ENCODE measurements around the gene CEP97.

CEP97 gene

DNA sequence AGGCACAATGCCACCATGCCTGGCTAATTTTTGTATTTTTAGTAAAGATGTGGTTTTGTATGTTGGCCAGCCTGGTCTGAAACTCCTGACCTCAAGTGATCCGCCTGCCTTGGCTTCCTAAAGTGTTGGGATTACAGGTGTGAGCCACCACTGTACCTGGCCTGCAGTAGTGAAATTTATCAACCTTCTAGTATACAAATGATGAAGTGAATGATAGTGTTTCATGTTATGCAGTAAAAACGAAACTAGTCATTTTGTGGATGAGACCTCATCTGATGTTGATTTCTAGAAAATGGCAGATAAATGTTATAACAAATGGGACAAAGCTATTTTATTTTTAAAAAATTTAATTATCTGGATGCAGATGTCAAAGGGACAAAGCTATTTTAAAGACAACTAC lies 87.5 kb downstream of the CEP97 start:
- H4K20me1 ChIP-seq (ENCODE audit: insufficient read depth, low read length): 0 out of 2 replicates have a peak, but pooled peaks cover 2% of the 10 kb centered on the region
- no peak overlapping the region for H3K27ac ChIP-seq (ENCODE audit: low read length)
- H3K4me2 ChIP-seq (ENCODE audit: insufficient read depth, low read length): no peak overlapping the region
- H3K9me3 ChIP-seq (ENCODE audit: insufficient read depth, low read length, severe bottlenecking): no peaks in the 10 kb centered on the region
- no peak overlapping the region for H2AFZ ChIP-seq (ENCODE audit: low read depth, low read length)
- no peaks in the 10 kb centered on the region for H3K79me2 ChIP-seq (ENCODE audit: insufficient read depth, low read length)
- no peak overlapping the region for H3K4me3 ChIP-seq (ENCODE audit: low read depth in 1 of 2, low read length in 2 of 2)
- H3K27me3 ChIP-seq (ENCODE audit: insufficient read depth, low read length, poor library complexity): no peaks in the 10 kb centered on the region
- H3K4me1 ChIP-seq (ENCODE audit: insufficient read depth, low read length): peaks cover 24% of the 10 kb centered on the region
- ATAC-seq (ENCODE audit: insufficient read depth, low read depth): no peak
- DNase-seq: no peak
- H3K9ac ChIP-seq (ENCODE audit: low read depth, low read length): no peak overlapping the region
- TF ChIP-seq, protein P1, sequence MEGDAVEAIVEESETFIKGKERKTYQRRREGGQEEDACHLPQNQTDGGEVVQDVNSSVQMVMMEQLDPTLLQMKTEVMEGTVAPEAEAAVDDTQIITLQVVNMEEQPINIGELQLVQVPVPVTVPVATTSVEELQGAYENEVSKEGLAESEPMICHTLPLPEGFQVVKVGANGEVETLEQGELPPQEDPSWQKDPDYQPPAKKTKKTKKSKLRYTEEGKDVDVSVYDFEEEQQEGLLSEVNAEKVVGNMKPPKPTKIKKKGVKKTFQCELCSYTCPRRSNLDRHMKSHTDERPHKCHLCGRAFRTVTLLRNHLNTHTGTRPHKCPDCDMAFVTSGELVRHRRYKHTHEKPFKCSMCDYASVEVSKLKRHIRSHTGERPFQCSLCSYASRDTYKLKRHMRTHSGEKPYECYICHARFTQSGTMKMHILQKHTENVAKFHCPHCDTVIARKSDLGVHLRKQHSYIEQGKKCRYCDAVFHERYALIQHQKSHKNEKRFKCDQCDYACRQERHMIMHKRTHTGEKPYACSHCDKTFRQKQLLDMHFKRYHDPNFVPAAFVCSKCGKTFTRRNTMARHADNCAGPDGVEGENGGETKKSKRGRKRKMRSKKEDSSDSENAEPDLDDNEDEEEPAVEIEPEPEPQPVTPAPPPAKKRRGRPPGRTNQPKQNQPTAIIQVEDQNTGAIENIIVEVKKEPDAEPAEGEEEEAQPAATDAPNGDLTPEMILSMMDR (IDR thresholded peaks at IDR 0.05; ENCODE audit: borderline replicate concordance, extremely low read depth, low read length, poor library complexity, severe bottlenecking): no peak
- TF ChIP-seq EZH2 (IDR thresholded peaks at IDR 0.05; ENCODE audit: borderline replicate concordance, low read depth, low read length, severe bottlenecking): no peak
- H3K36me3 ChIP-seq (ENCODE audit: insufficient read depth, low read length): peaks cover 8% of the 10 kb centered on the region; the same call in 1 of the 2 replicates

DNA sequence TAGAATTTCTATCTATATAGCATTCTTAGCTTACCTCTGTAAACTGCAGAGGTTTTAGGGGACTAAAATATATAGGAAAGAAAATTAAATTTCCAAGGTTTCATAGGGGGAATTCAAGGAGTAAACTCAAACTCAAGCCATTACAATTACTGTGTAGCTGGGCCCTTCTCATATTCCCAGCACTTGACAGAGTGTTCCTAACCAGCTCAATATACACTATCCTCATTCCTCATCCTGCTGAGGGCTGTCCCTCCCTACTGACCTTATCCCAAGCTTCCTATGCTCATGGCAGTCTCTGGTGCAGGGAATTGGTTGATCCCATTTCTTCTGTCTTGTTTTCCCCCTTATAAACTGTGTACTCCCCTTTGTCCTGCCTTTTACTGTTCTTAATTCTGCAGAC lies 88.5 kb downstream of the CEP97 start:
- ATAC-seq (ENCODE audit: insufficient read depth, low read depth): no peak
- Histone ChIP-seq H3K4me3 (ENCODE audit: low read depth in 1 of 2, low read length in 2 of 2) (no peak overlapping the region), H3K9ac (ENCODE audit: low read depth, low read length) (no peak overlapping the region), H4K20me1 (ENCODE audit: insufficient read depth, low read length) (0 out of 2 replicates have a peak, but pooled peaks cover 2% of the 10 kb centered on the region), H3K4me2 (ENCODE audit: insufficient read depth, low read length) (no peak overlapping the region), H2AFZ (ENCODE audit: low read depth, low read length) (no peak overlapping the region), H3K27ac (ENCODE audit: low read length) (no peak overlapping the region), H3K36me3 (ENCODE audit: insufficient read depth, low read length) (peaks cover 17% of the 10 kb centered on the region; the same call in 1 of the 2 replicates), H3K27me3 (ENCODE audit: insufficient read depth, low read length, poor library complexity) (no peaks in the 10 kb centered on the region), H3K4me1 (ENCODE audit: insufficient read depth, low read length) (peaks cover 24% of the 10 kb centered on the region), H3K9me3 (ENCODE audit: insufficient read depth, low read length, severe bottlenecking) (no peaks in the 10 kb centered on the region), H3K79me2 (ENCODE audit: insufficient read depth, low read length) (no peaks in the 10 kb centered on the region)
- no peak for DNase-seq
- TF ChIP-seq, protein P1 (IDR thresholded peaks at IDR 0.05; ENCODE audit: borderline replicate concordance, extremely low read depth, low read length, poor library complexity, severe bottlenecking): no peak
- no peak for TF ChIP-seq EZH2 (IDR thresholded peaks at IDR 0.05; ENCODE audit: borderline replicate concordance, low read depth, low read length, severe bottlenecking)

DNA sequence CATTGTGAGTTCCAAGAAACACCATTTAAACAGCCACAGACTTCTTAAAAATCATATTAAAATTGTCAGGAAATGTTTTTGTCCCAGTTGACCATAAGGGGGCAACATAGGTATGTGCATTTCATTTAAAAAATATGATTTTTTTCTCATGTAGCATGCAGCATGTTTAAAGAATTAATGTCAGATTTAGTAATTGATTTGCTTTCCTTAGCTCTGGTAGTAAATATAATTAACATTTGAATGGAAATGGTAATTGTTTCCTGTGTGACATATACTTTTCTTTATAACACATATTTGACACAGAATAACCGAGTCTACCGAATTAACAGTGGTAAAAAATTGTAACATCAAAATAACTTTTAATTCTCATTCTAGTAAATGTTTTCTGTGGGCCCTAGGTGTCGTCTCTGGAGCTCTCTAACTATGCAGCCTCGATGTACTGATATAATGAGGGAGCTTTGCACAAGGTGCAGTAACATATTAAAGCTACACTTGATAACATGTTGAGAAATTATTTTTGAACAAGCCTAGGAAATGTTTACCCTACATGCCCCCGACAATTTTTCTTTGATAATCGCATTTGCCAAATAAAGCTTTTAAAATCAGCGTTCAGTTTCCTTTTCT lies 89.5 kb downstream of the CEP97 start:
- Histone ChIP-seq H3K27ac (ENCODE audit: low read length) (no peak overlapping the region), H3K79me2 (ENCODE audit: insufficient read depth, low read length) (no peaks in the 10 kb centered on the region)
- no peak for DNase-seq

More for the DNA sequence above, 89.5 kb downstream of the CEP97 start:
- no peak overlapping the region for H3K4me2 ChIP-seq (ENCODE audit: insufficient read depth, low read length)
- peaks cover 16% of the 10 kb centered on the region; the same call in 1 of the 2 replicates for H3K36me3 ChIP-seq (ENCODE audit: insufficient read depth, low read length)
- TF ChIP-seq, protein P1 (IDR thresholded peaks at IDR 0.05; ENCODE audit: borderline replicate concordance, extremely low read depth, low read length, poor library complexity, severe bottlenecking): peak; percentile 65
- TF ChIP-seq EZH2 (IDR thresholded peaks at IDR 0.05; ENCODE audit: borderline replicate concordance, low read depth, low read length, severe bottlenecking): no peak
- H3K4me3 ChIP-seq (ENCODE audit: low read depth in 1 of 2, low read length in 2 of 2): no peak overlapping the region
- H3K9me3 ChIP-seq (ENCODE audit: insufficient read depth, low read length, severe bottlenecking): no peaks in the 10 kb centered on the region
- peaks cover 21% of the 10 kb centered on the region for H3K4me1 ChIP-seq (ENCODE audit: insufficient read depth, low read length)
- H4K20me1 ChIP-seq (ENCODE audit: insufficient read depth, low read length): 0 out of 2 replicates have a peak, but pooled peaks cover under 1% of the 10 kb centered on the region
- ATAC-seq (ENCODE audit: insufficient read depth, low read depth): no peak
- H2AFZ ChIP-seq (ENCODE audit: low read depth, low read length): no peak overlapping the region
- no peak overlapping the region for H3K9ac ChIP-seq (ENCODE audit: low read depth, low read length)
- no peaks in the 10 kb centered on the region for H3K27me3 ChIP-seq (ENCODE audit: insufficient read depth, low read length, poor library complexity)

Measured in DND-41 (cell line).